Measurements from ENCODE around the gene MARCHF5. TPM values are rescaled to one million over a fixed set of nuclear protein-coding genes. Genes with fewer than 3 reads are reported as not detected.
"Not testable (repeated sequence)": the region's sequence is repeated elsewhere in the genome, so short reads cannot be mapped to it uniquely, and the experiment has no call there.

Gene MARCHF5
- total and polyA plus RNA-seq, 2 donors (not counting 1 experiment from before 2014, with no cell fraction given) = 7.2 to 25.9 TPM

DNA sequence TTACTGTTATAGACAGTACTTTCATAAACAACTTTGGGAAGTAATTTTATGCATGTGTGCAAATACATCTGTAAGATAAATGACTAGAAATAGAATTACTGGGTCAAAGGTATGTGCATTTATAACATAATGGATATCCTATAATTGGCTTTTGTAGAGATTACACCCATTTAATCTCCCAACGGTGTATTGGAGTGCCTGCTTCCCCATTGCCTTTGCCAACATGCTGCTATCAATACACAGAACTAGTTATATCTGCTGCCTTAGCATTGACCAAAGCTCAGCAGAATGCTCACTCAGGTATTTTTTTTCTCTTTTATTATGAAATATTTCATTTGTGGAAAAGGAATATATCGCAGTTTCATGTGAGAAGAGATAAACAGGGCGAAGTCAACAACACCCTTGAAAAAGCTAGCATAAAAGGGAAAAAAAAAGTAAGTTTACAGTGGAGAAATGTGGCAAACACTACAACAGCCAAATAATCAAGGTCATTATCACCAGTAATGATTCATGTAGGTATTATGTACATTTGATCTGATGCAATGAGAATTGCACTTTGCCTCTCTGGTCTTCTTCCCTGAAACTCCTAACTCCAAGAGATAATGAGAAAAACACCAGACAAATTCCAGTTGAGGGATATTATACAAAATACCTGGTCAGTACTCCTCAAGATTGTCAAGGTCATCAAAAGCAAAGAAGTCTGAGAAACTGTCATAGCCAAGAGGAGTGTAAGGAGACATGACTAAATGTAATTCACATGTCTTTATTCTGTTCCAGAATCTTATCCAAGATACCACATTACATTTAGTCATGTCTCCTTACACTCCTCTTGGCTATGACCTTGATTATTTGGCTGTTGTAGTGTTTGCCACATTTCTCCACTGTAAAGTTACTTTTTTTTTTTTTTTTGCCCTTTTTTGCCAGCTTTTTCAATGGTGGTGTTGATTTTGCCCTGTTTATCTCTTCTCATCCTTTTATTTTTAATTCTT lies 36.8 kb downstream of the MARCHF5 start:
- no peak overlapping the region for H3K4me3 Mint-ChIP-seq
- CTCF ChIA-PET = interaction anchor here (0.7 kb wide), 1 partner anchor 199 kb away, joined by 3 read pairs; no protein-coding TSS in a partner anchor
- Histone ChIP-seq H3K27ac (ENCODE audit: low read length in 2 of 2) (no peak overlapping the region), H3K36me3 (replicated peaks in 1 of 2; ENCODE audit: control extremely low read depth in 1 of 2, control insufficient read depth in 1 of 2, extremely low read depth in 1 of 2, insufficient read depth in 2 of 2, low read length in 1 of 2) (peaks cover 4% of the 10 kb centered on the region in 2 experiments), H4K20me1 (ENCODE audit: control insufficient read depth, insufficient read depth, low read length, poor library complexity, severe bottlenecking) (peaks cover 25% of the 10 kb centered on the region), H3K9me3 (ENCODE audit: control extremely low read depth in 1 of 3, control insufficient read depth in 2 of 3, insufficient read depth in 1 of 3, low read length in 2 of 3) (no peaks in the 10 kb centered on the region), H3K79me2 (ENCODE audit: control insufficient read depth, insufficient read depth, low read length) (peaks cover 34% of the 10 kb centered on the region), H3K4me3 (ENCODE audit: control extremely low read depth in 1 of 5, extremely low read depth in 1 of 5, insufficient read depth in 1 of 5, low read depth in 2 of 5, low read length in 4 of 5) (no peak overlapping the region), H3K4me2 (replicated peaks; ENCODE audit: low read depth, low read length, poor library complexity, severe bottlenecking) (no peak overlapping the region), H3K9ac (ENCODE audit: low read length) (no peak overlapping the region), H2AFZ (ENCODE audit: insufficient read depth, low read depth, low read length, poor library complexity, severe bottlenecking) (no peak overlapping the region), H3K27me3 (replicated peaks in 1 of 4; ENCODE audit: control extremely low read depth in 1 of 4, control insufficient read depth in 3 of 4, insufficient read depth in 4 of 4, low read length in 3 of 4) (no peaks in the 10 kb centered on the region), H3K4me1 (ENCODE audit: control insufficient read depth in 2 of 2, insufficient read depth in 2 of 2, low read length in 2 of 2) (no peaks in the 10 kb centered on the region)
- WGBS (ENCODE audit: insufficient coverage) = no CpG with 5 or more reads among the region's 3 CpGs
- ATAC-seq (ENCODE audit: low read depth) = no peak
- H3K4me1 Mint-ChIP-seq = peaks cover 4% of the 10 kb centered on the region
- intact Hi-C loops (cut with micrococcal nuclease) = no loop called here
- no peaks in the 10 kb centered on the region for H3K27me3 Mint-ChIP-seq
- H3K27ac Mint-ChIP-seq = no peak overlapping the region
- TF ChIP-seq EZH2 (IDR thresholded peaks at IDR 0.05; ENCODE audit: borderline replicate concordance, insufficient read depth, low read depth, low read length, poor library complexity, severe bottlenecking) = no peak
- TF ChIP-seq, protein P1, sequence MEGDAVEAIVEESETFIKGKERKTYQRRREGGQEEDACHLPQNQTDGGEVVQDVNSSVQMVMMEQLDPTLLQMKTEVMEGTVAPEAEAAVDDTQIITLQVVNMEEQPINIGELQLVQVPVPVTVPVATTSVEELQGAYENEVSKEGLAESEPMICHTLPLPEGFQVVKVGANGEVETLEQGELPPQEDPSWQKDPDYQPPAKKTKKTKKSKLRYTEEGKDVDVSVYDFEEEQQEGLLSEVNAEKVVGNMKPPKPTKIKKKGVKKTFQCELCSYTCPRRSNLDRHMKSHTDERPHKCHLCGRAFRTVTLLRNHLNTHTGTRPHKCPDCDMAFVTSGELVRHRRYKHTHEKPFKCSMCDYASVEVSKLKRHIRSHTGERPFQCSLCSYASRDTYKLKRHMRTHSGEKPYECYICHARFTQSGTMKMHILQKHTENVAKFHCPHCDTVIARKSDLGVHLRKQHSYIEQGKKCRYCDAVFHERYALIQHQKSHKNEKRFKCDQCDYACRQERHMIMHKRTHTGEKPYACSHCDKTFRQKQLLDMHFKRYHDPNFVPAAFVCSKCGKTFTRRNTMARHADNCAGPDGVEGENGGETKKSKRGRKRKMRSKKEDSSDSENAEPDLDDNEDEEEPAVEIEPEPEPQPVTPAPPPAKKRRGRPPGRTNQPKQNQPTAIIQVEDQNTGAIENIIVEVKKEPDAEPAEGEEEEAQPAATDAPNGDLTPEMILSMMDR (IDR thresholded peaks at IDR 0.05) = no peak
- no peak for DNase-seq
- H3K9me3 Mint-ChIP-seq (ENCODE audit: insufficient read depth) = no peaks in the 10 kb centered on the region
- POLR2A ChIA-PET = no interaction called here

DNA sequence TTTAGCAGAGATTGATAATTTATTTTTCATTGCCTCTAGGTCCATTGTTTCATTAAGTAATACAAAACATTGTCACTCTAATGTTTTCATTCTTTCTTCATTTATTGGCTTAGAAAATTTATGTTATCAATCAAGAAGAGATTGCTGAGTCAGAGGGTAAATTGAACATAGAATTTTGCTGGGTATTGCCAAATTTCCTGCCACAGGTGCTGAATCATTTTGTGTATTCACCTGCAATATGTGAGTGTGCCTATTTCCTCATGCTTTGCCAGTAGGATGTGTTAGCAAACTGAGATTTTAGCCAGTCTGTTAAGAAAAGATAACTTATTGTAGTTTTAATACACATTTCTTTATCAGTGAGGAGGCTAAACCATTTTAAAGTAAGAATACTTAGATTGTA lies 38.0 kb downstream of the MARCHF5 start:
- peaks cover 3% of the 10 kb centered on the region for H3K4me1 Mint-ChIP-seq
- H3K27ac Mint-ChIP-seq = no peak overlapping the region
- Histone ChIP-seq H3K36me3 (replicated peaks in 1 of 2; ENCODE audit: control extremely low read depth in 1 of 2, control insufficient read depth in 1 of 2, extremely low read depth in 1 of 2, insufficient read depth in 2 of 2, low read length in 1 of 2) (peaks cover 3 to 4% of the 10 kb centered on the region in 2 experiments), H3K27me3 (replicated peaks in 1 of 4; ENCODE audit: control extremely low read depth in 1 of 4, control insufficient read depth in 3 of 4, insufficient read depth in 4 of 4, low read length in 3 of 4) (no peaks in the 10 kb centered on the region), H3K79me2 (ENCODE audit: control insufficient read depth, insufficient read depth, low read length) (peaks cover 35% of the 10 kb centered on the region), H3K9ac (ENCODE audit: low read length) (no peak overlapping the region), H3K4me1 (ENCODE audit: control insufficient read depth in 2 of 2, insufficient read depth in 2 of 2, low read length in 2 of 2) (no peaks in the 10 kb centered on the region), H3K4me2 (replicated peaks; ENCODE audit: low read depth, low read length, poor library complexity, severe bottlenecking) (no peak overlapping the region), H3K4me3 (ENCODE audit: control extremely low read depth in 1 of 5, extremely low read depth in 1 of 5, insufficient read depth in 1 of 5, low read depth in 2 of 5, low read length in 4 of 5) (no peak overlapping the region), H2AFZ (ENCODE audit: insufficient read depth, low read depth, low read length, poor library complexity, severe bottlenecking) (no peak overlapping the region), H4K20me1 (ENCODE audit: control insufficient read depth, insufficient read depth, low read length, poor library complexity, severe bottlenecking) (peaks cover 30% of the 10 kb centered on the region), H3K9me3 (ENCODE audit: control extremely low read depth in 1 of 3, control insufficient read depth in 2 of 3, insufficient read depth in 1 of 3, low read length in 2 of 3) (no peaks in the 10 kb centered on the region), H3K27ac (ENCODE audit: low read length in 2 of 2) (no peak overlapping the region)
- no peak for DNase-seq
- TF ChIP-seq EZH2 (IDR thresholded peaks at IDR 0.05; ENCODE audit: borderline replicate concordance, insufficient read depth, low read depth, low read length, poor library complexity, severe bottlenecking) = no peak
- TF ChIP-seq, protein P1 (IDR thresholded peaks at IDR 0.05) = no peak
- no peak for ATAC-seq (ENCODE audit: low read depth)
- ChIA-PET CTCF (no interaction called here), POLR2A (no interaction called here)
- intact Hi-C loops (cut with micrococcal nuclease) = no loop called here
- no peaks in the 10 kb centered on the region for H3K9me3 Mint-ChIP-seq (ENCODE audit: insufficient read depth)
- H3K4me3 Mint-ChIP-seq = no peak overlapping the region
- H3K27me3 Mint-ChIP-seq = no peaks in the 10 kb centered on the region

DNA sequence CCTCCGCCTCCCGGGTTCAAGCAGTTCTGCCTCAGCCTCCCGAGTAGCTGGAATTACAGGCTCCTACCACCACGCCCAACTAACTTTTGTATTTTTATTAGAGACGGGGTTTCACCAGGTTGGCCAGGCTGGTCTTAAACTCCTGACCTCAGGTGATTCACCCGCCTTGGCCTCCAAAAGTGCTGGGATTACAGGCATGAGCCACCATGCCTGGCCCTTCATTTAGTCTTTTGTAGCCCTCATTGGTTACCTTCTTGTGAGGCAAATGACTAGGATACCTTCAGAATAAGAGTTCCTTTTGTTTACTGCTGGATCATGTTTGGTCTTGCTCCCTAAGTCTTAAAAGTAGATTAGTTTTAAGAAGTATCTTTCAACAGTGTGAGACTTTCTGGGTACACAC lies 39.0 kb downstream of the MARCHF5 start:
- H3K9me3 ChIP-seq (ENCODE audit: control extremely low read depth in 1 of 3, control insufficient read depth in 2 of 3, insufficient read depth in 1 of 3, low read length in 2 of 3); CTCF ChIA-PET; H3K4me2 ChIP-seq (replicated peaks; ENCODE audit: low read depth, low read length, poor library complexity, severe bottlenecking); H3K36me3 ChIP-seq (replicated peaks in 1 of 2; ENCODE audit: control extremely low read depth in 1 of 2, control insufficient read depth in 1 of 2, extremely low read depth in 1 of 2, insufficient read depth in 2 of 2, low read length in 1 of 2); H3K4me1 Mint-ChIP-seq; H3K4me3 Mint-ChIP-seq; H3K27me3 ChIP-seq (replicated peaks in 1 of 4; ENCODE audit: control extremely low read depth in 1 of 4, control insufficient read depth in 3 of 4, insufficient read depth in 4 of 4, low read length in 3 of 4); DNase-seq; H3K27ac Mint-ChIP-seq; H3K4me1 ChIP-seq (ENCODE audit: control insufficient read depth in 2 of 2, insufficient read depth in 2 of 2, low read length in 2 of 2); H3K27me3 Mint-ChIP-seq; H3K27ac ChIP-seq (ENCODE audit: low read length in 2 of 2); intact Hi-C loops (cut with micrococcal nuclease); POLR2A ChIA-PET; H3K9me3 Mint-ChIP-seq (ENCODE audit: insufficient read depth); ATAC-seq (ENCODE audit: low read depth); H3K9ac ChIP-seq (ENCODE audit: low read length); H3K4me3 ChIP-seq (ENCODE audit: control extremely low read depth in 1 of 5, extremely low read depth in 1 of 5, insufficient read depth in 1 of 5, low read depth in 2 of 5, low read length in 4 of 5); H2AFZ ChIP-seq (ENCODE audit: insufficient read depth, low read depth, low read length, poor library complexity, severe bottlenecking): not testable (repeated sequence)
- H3K79me2 ChIP-seq (ENCODE audit: control insufficient read depth, insufficient read depth, low read length) = peaks cover 31% of the 10 kb centered on the region
- 100% methylated on average over 6 of the region's 6 CpGs for WGBS (ENCODE audit: insufficient coverage)
- peaks cover 22% of the 10 kb centered on the region for H4K20me1 ChIP-seq (ENCODE audit: control insufficient read depth, insufficient read depth, low read length, poor library complexity, severe bottlenecking)
